HG03108 (cell line): Measurements from ENCODE around the gene HPS4.
"Not testable (repeated sequence)": the region's sequence is repeated elsewhere in the genome, so short reads cannot be mapped to it uniquely, and the experiment has no call there.

Experiments
- ATAC-seq: cut with Tn5 transposase; IDR thresholded peaks from one replicate; pipeline ENCODE4 v1.9.1; 2021; ENCODE audit warnings: moderate library complexity; ENCODE audit not compliant: unreplicated experiment

HPS4 gene

DNA sequence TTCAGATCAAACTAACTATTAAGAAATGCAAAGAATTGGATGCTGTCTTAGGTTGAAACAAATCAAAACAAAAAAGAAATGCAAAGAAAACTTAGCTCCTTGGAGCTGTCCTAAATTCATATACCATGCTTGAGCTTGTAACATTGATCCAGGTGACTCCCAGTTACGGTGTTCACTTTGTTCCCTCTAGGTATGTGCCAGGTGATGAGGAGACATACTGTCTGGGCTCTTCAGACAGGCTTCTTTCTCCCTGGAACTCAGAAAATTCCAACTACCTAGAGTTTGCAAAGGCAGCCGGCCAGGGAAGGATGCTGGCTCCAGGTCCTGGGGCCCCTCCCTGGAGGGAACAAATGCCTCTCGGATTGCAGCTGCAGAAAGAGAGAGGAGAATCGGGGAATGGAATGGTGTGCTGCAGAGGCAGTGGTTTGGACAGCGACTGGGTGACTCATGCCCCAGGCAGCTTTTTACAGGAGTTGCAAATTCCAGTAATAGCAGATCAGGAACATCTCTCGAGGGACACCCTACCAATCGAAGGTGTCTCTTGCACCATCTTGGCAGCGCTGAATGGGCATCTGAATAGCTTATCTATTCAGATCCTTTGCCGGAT lies 66.8 kb downstream of the HPS4 start:
- ATAC-seq = no peak

- no peak for ATAC-seq
Observed at GRCh38 chr22:26416256-26416655, 67.3 kb downstream of the HPS4 start.

- no peak for ATAC-seq
Observed at GRCh38 chr22:26414347-26414746, 69.2 kb downstream of the HPS4 start.

DNA sequence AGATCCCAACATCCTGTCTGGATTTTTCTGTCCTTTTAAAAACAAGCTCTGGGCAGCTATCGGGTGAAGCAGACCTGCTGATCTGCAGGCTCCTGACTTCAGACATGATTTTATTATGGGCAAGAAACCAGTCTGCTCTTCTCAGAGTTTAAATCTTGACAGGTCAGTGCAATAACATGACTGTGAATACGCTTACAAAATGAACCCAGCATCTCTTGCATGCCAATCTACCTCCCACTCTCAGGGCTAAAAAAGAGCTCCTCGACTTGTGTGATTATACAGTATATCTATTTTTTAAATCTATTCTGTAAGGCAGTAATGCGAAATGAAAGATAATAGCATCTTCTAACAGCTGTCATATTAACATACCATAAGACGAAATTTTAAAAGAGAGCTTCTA lies 73.2 kb downstream of the HPS4 start:
- no peak for ATAC-seq

GRCh38 chr22:26409719-26410335 lies 73.8 kb downstream of the HPS4 start:
- no peak for ATAC-seq

GRCh38 chr22:26408562-26409220 lies 74.9 kb downstream of the HPS4 start:
- not testable (repeated sequence) for ATAC-seq

GRCh38 chr22:26406118-26406517 lies 77.5 kb downstream of the HPS4 start:
- ATAC-seq = no peak

DNA sequence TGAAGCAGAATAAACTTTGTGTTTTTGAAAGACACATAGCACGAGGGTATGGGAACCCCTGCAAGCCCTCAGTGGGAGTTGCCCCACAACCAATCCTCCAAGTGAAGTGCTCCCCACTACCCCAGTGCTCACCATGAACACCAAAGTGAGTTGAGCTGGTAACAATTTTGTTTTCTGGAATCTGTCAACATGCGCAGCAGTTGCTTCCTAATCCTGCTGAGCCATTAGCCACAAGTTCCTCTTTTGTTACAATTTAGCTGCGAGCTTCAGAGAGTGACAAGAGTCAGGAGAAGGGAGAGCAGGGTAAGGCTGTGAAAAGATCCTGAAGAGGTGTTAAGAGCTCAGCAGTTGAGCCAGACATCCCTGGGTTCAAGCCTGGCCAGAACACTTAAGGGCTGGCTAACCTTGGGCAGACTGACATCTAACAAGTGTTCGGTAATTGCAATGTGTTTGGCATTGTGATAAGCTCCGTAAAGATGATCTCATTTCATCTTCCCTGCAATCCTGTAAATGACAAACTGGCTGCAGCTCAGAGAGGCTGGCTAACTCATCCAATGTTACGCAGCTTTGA lies 78.6 kb downstream of the HPS4 start:
- no peak for ATAC-seq

GRCh38 chr22:26401726-26402125 lies 81.9 kb downstream of the HPS4 start:
- ATAC-seq = no peak
